Head of caudate nucleus (tissue), 42 donors: ENCODE results near the gene SCAANT1.
A peak's percentile ranks its signal among the peaks of the same experiment; 100 is the strongest.

Experiments used
- DNase-seq, 42 donors: peaks; one replicate each; pipeline versions ENCODE4 v3.0.0 to v3.0.0-alpha.2; 2020 to 2021; ENCODE audit warnings: mixed read lengths in 7 of 42
- intact Hi-C: fragments of 100-400 bp; cut with DNase I; formaldehyde crosslinking; loops from one replicate; pipeline ENCODE4 v1.15.0; 2022

The SCAANT1 gene

GRCh38 chr3:63937661-63938651 lies 25.8 kb upstream of the SCAANT1 start:
- intact Hi-C loops: no loop called here
- DNase-seq: no peak

DNA sequence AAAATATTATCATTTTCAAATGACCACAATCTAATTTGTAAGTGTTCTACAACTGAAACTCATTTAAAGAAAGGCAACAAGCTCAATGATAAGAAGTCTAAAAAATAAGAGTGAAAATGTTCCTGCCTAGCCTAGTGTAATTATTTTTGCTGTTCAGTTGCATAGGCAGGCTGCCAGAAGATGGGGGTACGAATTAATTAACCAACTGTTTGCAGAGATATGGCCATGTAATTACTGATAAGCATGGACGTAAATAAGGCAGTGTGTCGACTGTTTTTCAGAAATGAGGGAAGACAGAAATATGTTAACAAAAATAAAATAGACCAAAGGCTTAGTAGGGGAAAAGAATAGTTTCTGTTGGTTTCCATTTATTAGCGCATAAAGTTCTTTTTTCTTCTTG lies 24.7 kb upstream of the SCAANT1 start:
- intact Hi-C loops: no loop called here
- DNase-seq: no peak

DNA sequence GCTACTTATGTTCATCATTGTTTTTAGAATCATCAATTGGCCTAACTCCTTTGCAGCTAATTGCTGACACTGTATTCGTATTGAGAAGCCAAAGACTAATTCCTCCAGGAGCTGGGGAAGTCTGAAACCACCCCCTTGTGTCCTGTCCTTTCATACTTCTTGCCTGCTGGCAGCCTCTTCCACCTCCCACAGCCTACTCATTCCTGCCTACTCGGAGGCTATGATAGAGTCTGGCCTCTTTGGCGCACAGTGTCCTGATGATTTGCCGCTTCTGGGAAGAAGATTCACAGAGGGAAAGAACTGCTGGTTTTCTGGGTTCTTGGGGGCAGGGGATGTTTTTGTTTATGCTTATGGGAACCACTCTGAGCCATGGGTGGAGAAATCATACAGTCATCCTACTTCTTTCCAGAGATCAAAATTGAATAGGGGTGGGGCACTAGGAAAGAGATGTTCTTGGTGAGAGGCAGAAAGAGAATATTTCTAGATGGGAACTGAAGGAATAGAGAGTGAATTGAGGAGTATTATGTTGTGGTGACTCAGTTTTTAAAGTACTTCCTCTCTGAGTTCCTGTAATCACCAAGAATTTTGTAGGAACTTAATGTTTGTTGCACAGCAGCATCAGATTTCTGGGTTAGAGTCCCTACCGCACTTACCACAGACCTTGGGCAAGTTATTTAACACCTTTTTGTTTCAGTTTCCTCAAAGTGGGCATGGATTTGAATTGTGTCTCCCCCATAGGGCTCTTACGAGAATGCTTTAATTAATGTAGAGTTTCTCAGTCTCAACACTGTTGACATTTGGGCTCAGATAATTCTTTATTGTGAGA lies 22.1 kb upstream of the SCAANT1 start:
- DNase-seq: peak in 2 of 42 donors; percentile 6 to 48
- intact Hi-C loops: no loop called here

- intact Hi-C loops: no loop called here
- no peak for DNase-seq
Measured at GRCh38 chr3:63933459-63933858, 21.3 kb upstream of the SCAANT1 start.

- intact Hi-C loops: no loop called here
- DNase-seq: no peak
Measured at GRCh38 chr3:63932509-63933212, 20.5 kb upstream of the SCAANT1 start.

- intact Hi-C loops: no loop called here
- no peak for DNase-seq
Measured at GRCh38 chr3:63931290-63931689, 19.1 kb upstream of the SCAANT1 start.

- DNase-seq: no peak
- intact Hi-C loops: no loop called here
Measured at GRCh38 chr3:63927422-63928280, 15.5 kb upstream of the SCAANT1 start.

- intact Hi-C loops: no loop called here
- DNase-seq: no peak
Measured at GRCh38 chr3:63926309-63926708, 14.1 kb upstream of the SCAANT1 start.

DNA sequence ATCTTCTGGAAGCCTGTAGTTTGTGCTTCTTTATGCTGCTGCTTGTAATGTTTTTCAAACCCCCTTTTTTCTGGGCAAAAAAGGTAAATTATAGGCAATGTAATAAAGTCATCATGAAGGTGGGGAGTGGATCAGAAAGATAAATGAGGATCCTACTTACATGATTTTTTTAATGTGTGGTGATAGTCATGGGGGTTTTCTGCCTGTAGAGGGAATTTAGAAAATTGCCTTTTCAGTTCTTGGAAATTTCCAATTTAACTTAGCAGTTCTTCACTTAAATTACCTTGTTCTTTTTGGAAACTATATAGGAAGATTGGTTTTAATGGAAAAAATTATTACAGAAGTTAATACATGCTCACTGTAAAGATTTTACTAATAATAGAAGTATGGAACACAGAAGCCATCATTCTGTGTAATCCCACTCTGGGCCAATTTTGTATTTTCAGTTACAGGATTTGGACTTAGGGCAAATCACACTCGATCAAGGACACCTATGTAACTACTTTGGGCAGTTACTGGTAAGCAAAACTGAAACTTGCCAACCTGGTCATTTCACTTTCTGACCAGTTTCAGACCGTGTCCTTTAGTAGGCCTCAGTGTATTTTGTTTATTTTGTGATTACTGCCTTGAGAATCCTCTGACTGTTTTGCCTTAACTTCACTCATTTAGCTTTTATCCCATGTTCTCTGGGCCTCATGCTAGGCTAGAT lies 10.5 kb upstream of the SCAANT1 start:
- DNase-seq: no peak
- intact Hi-C loops: no loop called here

DNA sequence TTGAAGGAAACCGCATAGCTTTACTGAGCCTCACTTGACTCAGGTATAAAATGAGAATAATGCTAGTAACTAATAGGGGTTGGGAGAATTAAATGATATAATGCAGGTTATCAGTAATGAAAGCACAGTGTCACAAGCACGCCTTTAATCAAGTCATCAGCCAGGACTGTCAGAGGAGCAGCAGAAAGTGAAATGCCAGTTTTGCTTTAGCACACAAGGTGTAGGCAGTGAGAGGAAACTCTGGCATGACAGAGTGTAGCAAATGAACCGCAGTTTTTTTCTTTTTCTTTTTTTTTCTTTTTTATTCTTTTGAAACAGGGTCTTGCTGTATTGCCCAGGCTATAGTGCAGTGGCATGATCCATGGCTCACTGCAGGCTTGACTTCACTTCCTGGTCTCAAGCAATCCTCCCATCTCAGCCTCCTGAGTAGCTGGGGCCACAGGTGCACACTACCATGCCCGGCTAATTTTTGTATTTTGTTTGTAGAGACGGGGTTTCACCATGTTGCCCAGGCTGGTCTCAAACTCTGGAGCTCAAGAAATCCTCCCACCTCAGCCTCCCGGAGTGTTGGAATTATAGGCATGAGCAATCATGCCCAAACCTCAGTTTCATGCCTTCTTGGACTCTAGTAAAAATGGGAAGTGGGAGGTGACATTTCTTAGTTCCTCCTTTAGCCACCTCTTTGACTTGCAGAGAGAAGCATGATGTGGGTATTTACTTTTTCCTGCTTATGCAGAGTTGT lies 9.7 kb upstream of the SCAANT1 start:
- intact Hi-C loops: no loop called here
- peak in 19 of 42 donors; percentile 14 to 74 (median 42) for DNase-seq

- no peak for DNase-seq
- intact Hi-C loops: no loop called here
Measured at GRCh38 chr3:63920001-63920400, 7.8 kb upstream of the SCAANT1 start.

DNA sequence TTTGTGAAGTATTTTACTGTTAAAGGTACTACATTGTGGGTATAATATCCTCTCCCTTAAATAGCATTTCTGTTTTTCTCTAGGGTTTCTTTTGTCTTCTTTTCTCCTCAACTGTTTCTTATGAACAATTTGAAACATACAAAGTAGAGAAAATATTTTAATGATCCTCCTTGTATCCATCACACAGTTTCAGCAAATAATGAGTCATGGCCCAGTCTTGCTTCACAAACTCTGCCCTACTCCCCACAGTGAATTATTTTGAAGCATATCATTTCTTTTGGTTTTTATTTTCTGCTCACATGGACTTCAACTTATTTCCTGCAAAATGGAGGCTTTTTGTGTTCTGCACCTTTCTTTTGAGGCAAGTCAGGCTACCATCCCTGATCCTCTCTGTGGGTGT lies 6.1 kb upstream of the SCAANT1 start:
- DNase-seq: no peak
- intact Hi-C loops: loop anchor here (10.0 kb wide), 1 partner anchor 76 kb away; no protein-coding TSS in a partner anchor

DNA sequence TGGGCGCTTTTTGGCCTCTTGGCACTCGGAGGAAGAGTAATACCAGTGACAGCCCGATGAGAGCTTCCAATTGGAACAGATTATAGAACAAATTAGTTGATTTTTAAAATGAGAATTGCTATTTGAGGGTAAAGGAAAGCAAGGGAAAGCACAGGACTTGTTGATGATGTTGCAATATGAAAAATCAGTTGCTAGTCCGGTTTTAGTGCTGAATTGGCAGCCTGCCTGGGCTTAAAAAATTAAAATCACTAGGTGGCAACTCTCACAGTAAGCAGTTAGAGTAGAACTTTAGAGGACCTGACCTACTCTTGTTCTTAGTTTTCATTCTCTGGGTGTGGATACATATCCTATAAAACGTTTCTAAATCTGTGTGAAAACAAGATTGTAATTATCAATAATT lies 2.1 kb upstream of the SCAANT1 start:
- intact Hi-C loops: loop anchor here (10.0 kb wide), 1 partner anchor 80 kb away; no protein-coding TSS in a partner anchor
- DNase-seq: no peak

GRCh38 chr3:63912768-63913588 lies 795 bp upstream of the SCAANT1 start:
- DNase-seq: peak in 33 of 42 donors; percentile 8 to 63 (median 28)
- intact Hi-C loops: loop anchor here (2.0 to 10.0 kb wide), 2 partner anchors 50 to 82 kb away; partner anchors contain the start of genes ATXN7 and THOC7

DNA sequence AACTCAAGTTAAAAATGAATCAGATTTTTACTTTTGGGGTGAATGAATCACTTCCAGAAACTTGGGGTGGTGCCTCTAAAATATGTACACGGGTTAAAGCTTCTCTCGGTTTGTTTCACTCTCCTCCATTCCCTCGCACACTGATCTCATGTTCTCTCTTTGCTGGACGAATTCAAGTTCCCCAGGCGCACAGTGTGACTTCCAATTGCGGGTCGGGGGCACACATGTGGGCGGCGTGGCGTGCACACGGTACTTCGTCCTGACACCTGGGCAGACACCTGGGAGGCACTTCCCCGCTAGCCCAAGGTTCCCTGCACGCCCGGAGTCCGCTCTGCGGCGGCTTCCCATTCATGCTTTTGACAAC lies 692 bp downstream of the SCAANT1 start:
- no peak for DNase-seq
- intact Hi-C loops: loop anchor here (10.0 kb wide), 1 partner anchor 83 kb away; no protein-coding TSS in a partner anchor

DNA sequence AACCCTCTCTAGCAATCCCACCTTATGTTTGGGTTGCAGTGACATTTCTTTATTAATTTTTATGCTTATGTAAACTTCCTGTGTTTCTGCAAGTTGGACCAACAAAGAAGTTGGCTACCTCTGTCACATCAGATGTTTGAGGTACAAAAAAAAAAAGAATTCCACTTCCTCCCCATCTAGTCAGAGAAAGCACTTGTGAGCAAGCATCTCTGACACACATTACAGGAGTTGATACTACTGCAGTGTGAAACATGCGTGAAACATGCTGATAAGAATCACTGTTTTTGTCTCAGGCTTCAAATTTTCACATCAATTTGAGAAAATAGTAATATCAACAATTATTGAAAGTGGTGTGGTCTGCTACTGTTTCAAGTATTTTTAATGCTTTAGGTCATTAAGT lies 1.3 kb downstream of the SCAANT1 start:
- intact Hi-C loops: loop anchor here (10.0 kb wide), 1 partner anchor 84 kb away; no protein-coding TSS in a partner anchor

More for the DNA sequence above, 1.3 kb downstream of the SCAANT1 start:
- no peak for DNase-seq
